NK-92 (cell line): Measurements from ENCODE around the gene COL24A1.

Experiments used
- DNase-seq: peaks from one replicate; lab custom pipeline; 2025; ENCODE audit not compliant: unreplicated experiment; lab: John Stamatoyannopoulos, UW

COL24A1 gene

DNA sequence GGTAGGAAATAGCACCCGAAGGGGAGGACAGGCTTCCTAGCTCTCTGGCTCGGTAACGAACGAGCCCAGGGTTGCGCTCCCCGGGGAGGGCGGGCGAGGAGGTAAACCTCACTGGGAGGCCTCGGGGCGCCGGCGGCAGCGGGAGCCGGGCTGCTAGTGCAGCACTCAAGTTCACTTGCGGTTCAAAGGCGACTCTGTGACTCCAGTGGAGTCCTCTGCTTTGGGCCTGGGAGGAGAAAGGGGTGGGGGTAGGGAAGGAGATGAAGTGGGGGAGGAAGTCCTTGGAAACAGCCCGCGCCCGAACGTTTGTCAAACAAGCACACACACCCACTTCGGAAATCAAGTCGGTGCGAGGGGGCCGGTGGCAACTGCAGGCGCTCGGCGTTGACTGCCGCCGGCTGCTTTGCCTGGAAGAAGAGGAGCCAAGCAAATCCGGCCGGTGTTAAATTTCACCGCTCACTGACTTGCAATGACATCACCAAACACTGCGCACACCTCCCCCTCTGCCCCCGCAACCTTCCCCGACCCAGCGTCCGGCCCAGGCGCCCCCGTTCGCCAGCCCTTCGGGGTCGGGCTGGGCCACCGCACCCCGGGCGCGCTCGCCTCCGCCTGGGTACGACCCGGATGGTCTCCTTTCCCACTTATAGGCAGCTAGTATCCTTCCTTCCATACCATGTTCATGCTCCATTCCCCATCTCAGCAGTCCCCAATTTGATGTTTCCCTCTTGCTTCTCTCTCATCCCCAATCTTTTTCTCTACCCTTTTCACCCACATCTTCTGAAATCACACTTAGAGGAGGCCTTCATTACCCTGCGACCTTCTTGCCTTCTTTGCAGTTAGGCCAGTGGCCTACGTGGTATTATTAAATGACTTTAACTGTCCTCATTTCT lies at the start of gene COL24A1:
Gene COL24A1 (minus strand): TSS at position 207 of the 890 bp plus-strand sequence. CDS start 376 bp downstream, outside the sequence.
- DNase-seq, result no peak

DNA sequence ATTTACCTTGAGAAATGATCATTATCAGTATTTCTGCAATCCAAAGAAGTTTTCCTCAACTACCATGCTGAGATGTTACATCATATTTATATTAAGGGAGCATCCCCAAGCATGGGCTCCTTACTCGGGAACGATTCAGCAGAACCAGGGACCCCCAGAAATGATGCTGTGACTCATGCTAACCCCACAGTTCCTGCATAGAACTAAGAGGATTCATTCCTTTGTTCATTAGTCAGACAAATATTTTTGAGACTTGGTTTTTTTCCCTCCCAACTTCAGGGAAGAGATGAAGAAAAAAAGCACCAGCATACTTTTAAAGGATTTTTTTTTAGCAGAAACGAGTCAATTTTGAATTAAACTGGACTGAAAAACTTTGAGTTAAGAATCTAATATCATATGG lies 49.2 kb upstream of the COL24A1 start:
- DNase-seq, result no peak

DNA sequence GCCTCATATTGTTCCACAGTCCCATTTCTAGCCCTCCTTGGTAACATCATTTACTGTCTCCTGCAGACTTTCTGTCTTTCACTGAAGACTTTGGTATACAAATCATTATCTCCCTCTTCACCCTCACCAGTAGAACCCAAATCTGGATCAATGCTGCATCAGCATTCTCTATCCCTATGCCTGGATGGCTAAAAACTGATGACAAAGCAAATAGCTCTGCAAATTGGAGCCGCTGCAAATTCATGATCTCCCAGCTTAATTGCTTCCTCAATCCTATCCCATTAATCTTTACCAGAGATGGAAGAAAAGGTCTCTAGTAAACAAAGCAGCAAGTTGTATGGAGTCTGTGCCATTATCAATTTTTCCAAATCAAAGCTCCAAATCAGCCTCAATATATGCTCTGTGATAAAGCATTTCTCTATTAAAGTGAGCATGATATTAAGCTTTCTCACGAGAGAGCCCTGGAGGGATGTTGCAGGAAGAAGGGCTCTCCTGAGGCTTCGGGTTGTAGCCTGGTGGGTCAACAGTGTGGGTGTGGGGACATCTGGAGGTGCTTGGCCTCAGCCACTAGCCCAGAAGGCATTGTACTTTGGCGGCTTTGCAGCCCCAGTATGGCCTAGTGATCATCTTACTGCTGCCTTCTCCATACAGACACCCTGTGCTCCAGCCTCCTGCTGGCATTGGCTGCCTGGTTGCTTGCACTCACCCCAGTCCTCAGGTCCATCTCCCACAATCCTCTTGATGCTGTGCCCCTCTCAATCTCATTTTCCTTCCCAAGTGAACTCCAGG lies 46.2 kb upstream of the COL24A1 start:
- no peak for DNase-seq

DNA sequence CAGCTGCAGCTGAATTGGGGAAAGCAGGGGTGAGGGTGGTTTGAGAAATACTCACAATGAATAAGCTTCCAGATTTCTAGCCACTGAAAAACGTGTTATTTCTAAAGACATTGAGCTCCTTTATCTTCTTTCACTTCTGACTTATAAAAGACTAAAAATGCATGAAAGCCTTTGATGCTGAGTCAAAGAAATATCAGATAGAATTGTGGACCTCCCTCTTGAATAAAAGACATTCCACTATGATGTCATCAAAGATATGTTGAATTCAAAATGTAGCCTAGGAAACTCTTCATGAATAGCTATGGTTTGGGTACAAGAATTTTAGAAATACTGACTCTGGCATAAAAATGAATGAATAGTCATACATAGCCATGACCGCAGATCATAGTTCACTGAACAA lies 44.7 kb upstream of the COL24A1 start:
- DNase-seq, result no peak

DNA sequence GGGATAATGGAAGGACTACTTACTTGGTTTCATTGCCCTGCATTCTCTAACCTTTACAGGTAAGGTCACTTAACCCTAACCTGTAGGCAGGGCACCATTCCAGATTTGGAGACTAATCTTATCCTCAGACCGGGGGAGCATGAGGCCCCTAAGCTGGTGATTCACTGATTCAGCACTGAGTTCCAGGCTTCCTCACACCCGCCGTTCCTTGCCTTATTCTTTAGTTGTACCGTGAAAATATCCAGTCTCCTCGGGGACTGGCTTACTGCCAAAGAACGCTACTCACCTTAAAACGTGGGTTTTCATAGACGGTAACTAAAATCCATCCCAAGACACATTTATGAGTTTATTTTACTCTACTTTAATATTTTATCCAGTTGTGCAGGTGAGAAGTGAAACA lies 44.3 kb upstream of the COL24A1 start:
- no peak for DNase-seq

DNA sequence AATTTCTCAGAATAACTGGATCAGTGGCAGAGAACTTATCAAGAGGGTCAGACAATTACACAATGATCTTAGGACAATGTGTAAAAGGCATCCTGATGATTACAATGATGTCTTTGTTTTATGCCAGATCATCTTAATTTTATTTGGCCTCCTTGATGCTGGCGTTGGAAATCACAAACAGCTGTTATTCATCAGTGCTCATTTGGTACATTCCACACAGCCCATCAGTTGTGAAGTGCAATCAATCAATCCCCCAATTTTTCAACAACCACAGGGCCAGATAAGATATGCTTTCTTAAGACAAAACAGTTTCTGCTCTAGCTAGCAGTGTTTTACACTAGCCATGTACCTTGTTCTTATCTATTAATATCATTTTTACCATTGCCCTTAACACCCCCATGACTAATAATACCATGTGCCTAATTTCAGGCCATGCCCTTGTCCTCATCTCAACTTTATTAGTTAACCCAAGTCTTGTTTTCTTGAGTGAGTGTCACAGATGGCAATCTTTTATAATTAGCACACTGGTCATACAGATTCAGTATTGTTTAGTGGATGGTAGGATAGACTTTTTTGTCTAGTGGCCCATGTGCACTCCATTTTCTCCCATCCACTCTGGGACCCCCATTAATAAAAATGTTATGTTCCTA lies 40.8 kb upstream of the COL24A1 start:
- DNase-seq, result no peak

DNA sequence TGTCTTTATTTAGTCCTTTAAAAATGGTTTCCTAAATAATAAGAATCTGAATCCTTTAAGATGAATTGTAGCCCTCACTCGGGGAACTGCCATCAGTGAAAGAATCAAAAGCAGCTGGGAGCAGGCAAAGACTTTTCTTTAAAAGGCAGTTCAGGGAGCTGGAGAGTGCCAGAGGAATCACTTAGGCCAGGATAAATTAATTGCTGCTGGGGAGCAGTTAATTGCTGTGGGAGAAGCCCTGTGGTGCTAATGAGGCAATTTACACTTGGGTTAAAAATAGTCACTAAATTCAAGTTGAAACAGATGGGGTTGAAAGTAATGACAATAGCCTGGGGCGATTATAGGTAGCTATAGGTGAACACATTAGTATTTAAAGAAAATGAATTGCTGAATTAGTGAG lies 38.7 kb upstream of the COL24A1 start:
- no peak for DNase-seq

DNA sequence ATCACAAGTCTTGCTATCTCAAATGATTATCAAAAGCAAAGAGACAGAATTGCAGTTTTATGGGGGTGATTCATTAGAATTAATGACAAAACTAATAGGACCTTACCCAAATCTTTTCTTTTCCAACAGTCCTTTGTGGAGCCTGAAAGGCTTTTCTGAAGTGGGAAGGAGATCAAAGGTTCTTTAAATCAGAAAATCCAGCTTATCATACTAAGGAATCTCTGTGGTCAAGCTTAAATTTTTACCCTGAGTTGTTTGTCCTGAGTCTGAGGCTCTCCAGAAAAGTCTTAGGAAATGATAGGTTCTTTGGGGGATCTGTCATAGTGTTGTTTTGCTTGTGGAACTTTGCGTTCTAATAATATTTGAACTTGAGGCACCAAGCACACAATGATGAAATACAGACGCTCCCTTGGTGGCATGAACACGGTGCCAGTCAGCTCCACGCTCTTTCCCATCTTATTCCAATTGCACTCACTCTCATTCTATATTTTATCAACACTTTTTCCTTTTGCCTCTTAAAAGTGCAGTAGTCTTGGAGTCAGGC lies 38.0 kb upstream of the COL24A1 start:
- no peak for DNase-seq

DNA sequence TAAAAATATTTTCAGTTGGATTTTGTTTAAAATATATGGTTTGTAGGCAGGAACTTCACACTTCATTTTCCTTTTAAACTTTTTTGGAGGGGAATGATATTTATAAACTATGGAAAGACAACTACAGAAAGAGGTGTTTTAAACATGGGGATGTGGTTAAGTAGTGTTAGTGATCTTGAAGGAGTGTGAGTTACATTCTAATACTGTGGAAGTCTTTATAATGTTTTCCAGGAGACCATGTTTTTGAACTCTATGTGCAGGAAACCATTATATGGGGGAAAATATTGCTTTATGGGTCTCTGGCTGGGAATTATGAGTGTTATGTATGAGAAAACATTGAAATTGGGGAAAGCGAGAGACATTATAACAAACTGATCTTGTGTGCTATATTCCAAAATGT lies 35.8 kb upstream of the COL24A1 start:
- DNase-seq, result no peak

DNA sequence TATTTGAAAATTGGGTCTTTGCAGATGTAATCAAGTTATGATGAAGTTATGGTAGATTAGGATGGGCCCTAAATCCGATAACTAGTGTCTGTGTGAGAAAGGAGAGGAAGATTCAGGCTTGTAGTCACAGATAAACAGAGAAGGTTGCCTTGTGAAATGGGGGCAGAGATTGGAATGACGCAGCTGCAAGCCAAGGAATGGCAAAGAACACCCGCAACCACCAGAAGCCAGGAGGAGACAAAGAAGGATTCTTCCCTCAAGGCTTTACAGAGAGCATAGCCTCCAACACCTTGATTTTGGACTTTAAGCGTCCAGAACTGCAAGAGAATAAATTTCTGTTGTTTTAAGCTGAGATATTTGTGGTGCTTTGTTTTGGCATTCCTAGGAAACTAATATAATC lies 35.4 kb upstream of the COL24A1 start:
- no peak for DNase-seq

DNA sequence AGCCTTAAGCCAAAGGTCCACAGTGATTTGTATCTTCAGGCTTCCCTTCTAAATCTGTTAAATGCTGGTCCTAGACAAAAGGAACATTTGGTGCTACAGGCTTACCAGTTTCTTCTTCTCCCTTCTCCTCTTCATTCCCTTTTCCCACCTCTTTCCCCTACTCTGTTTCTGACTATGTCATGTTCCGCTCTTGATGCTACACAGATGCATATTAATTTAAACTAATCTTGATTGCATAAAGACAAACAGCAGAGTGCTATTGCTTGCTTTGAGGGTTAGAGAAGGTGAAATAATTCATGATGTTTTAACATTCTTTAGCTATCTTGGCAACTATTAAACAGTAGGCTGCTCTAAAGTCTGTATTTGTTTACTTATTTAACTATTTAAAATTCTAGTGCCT lies 34.3 kb upstream of the COL24A1 start:
- no peak for DNase-seq

DNA sequence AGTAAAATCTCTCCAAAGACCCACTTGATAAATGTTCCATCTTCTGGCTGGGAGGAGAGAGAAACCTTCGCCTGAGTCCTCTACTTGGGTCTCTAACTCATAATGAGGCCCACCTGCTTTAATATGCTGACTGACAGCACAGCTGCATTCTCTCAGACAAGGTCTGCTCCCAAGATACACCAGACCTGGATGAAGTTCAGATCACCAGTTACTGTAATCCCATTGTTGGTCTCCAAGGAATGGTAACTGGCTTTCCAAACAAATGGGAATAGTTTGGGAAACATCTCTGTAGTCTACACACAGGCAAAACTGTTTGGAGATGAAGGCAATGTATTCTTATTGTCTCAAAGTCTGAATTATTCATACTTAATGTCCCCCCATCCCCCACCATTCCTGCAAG lies 27.9 kb upstream of the COL24A1 start:
- DNase-seq, result no peak

DNA sequence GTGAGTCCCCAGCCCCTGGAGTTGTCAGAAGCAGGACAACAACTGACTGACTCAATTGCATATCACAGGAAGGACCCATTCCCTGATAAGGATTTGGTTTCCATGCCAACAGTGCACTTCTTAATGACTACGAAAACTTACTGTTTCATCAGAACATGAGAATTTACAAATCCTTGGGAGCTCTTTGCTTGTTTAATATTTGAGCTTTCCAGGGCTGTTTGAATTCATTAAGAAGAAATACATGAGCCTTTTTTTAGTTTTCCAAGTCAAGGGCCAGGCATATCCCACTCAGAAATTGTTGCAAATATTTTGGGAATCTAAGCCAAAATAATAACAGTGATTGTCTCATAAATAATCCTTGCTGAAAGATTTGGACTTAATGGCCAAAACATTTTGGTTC lies 27.2 kb upstream of the COL24A1 start:
- DNase-seq, result no peak

DNA sequence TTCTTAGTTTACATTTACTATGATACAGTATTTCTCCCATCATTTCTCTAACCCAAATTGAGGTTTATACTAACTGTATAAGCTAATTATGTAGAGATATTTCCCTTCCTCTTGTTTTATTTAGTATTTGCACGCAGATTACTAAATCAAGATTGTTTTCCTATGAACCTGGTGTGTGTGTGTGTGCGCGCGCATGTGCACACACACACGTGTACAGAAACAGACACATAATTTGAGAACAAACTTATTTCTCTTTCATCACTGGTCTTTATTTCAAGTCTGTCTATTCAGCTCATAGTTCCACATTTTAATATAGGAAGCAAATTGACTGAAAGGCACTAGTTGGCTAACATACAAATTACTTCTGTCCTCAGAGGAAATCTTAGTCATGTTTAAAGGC lies 19.7 kb upstream of the COL24A1 start:
- DNase-seq, result no peak

DNA sequence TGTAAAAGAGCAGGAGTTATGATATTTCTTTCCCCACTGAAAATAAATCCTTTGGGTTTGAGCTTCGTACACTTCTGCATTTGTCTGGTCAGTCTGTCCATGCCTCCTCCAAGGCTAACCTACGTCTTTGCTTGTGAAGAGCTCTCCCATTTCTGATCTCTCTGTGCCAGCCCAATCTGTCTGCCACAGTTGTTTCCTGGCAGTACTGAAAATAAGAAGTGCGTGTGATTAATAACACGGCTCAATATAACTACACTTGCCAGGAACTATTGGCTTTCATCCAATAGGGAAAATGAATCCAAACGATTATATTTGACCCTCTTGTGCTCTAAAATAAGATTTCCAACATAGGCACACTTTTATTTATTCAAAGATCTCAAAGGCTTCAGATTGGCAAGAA lies 19.2 kb upstream of the COL24A1 start:
- DNase-seq, result no peak

DNA sequence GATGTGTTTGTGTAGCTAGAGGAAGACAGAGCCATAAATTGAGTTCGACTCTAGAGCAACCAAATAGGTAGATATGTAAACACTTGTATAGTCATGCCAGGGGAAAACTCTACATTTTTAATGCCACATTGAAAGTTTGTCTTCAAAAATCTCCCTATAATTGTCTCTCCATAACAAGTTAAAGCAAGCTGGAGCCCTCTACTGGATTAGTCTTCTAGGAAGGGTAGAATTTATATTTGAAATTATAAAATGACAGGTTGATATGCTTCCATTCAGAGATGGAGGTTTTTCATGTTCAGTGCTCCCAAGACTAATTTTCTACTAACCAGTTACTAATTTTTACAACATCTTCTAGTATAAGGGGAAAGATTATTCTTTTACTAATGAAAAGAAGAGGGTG lies 13.1 kb upstream of the COL24A1 start:
- no peak for DNase-seq

DNA sequence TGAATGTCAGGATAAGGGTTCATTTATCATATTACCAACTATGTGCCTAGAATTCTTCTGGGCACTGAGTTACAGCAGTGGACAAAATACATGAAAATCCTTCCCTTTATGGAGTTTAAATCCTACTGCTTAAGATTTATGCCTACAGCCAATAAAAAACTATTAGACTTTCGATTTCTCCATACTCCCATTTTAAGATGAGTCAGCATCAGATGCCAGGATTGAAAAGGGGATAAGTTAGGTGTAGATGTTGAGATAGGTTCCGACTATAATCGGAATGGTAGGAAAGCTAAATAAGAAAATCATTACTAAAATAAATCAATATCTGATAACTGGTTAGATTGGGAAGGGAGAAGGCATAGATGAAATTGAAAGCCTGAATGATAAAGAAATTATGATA lies 3.2 kb upstream of the COL24A1 start:
- DNase-seq, result no peak

DNA sequence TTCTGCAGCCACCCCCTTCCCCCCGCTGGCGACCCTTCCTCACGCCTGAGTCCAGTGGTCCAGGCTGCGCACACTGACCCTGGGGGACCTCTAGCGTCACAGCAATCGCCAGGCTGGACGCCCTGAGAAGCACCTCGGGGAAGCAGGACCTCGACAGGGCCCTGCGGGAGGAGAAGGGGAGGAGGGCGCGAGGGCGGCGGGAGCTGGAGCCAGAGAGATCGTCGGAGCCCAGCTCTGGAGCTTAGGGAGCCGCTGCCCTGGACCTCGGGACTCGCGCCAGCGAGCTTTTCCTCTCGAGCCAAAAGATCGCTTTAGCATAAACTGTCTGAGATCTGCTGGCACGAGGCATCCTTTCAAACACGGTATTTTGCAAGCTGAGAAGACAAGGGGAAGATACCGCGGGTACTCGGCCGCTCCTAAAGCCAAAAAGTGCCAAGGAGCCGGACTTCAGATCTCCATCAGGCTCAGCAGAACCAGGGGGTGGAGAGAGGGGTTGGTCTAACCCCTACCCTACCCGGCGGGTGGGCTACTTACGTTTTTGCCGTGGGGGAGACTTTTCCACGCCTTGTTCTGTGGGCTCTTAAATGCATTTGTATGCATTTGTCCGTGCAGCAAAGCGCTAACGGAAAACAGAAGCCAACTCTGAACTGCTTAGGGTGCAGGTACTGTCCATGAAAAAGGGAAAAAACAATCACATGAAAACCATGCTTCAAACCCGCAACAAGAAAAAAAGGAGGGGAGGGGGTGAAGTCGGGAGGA lies 586 bp downstream of the COL24A1 start:
- no peak for DNase-seq

DNA sequence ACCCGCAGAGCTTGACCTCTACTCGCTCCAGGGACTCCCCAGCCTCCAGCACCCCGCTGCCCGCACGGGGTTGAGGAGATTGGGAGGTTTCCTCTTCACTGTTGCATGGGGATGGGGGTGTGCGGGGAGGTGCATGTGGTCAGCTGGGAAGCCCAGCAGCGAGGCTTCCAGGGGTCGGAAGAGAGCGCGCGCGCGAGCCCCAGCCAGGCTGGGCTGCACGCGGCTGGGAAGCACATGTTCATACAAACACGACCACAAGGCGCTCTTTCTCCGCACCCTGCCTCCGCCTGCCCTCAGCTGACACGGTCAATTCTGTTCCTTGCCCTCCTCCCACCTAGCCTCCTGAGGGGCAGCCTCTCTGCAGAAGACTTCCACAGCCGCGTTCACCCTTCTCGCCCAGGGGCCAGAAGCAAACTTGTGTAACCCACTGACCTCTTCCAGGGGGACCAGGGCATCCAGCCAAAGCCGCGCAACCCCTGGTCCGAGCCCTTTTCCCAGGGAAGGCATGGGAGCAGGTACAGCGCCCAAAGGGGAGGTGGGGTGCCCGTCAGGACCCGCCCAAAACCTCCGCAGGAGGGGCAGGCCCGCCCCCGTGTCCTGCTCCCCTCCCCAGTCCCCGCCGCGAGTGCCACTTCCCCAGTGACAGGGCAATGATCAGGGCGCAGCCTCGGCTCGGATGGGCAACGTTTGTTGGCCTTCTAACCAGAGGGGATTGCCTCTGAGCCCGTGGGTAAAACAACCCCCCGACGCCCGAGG lies 1.3 kb downstream of the COL24A1 start:
- no peak for DNase-seq

DNA sequence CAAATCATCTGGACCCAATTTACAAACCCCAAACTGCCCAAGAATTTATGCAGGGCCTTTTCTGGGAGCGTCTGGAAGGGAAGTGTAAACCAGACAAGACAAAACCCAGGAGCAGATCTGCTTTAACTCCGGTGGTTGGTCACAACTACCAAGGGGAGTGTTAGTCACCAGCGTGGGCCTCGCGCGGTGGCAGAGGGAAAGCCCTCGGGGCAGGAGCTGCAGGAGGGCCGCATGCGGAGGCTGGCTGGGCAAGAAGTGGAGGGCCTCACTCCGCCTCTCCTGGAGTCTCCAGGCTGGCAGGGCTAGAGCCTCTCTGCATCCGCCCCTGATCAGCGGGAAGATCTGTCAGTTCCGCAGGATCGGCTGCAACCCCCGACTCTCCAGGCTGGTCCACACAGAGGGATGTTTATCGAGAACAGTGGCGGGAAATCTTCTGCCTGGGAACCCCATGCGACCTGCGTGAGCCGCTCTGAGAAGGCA lies 2.0 kb downstream of the COL24A1 start:
- DNase-seq, result no peak
